ENCODE measurements around the gene NEUROG3. TPM values are rescaled to one million over a fixed set of nuclear protein-coding genes. Genes with fewer than 3 reads are reported as not detected.

NEUROG3 gene
- total RNA-seq, 6 experiments from 2014 or later, result not detected

DNA sequence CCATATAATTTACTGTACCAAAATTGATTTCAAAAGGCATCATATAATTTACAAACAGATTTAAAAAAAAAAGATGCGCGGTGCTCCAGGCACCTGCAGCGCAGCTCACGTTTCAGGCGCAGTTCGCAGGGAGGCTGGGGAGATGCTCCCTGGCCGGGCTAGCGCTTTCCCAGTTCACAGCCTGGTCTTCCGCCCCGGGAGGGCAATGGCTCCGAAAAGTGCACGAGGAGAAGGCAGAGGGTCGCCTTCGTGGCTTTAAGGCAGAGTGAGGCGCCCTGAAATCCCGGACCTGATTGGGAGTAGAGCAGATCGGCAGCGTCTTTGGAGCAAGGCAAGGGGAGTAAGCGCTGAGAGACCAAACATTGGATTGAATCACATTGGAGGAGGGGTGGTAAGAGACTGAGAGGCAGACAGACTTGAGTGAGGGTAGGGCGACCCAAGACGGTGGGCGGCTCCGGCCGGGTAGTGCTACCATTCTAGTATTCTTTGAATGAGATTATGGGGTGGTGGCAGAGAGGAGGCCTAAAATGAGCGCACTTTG lies 1.5 kb downstream of the NEUROG3 start:
- peaks cover 68% of the 10 kb centered on the region for H3K27me3 Mint-ChIP-seq (ENCODE audit: insufficient read depth)
- TF ChIP-seq, protein P1, sequence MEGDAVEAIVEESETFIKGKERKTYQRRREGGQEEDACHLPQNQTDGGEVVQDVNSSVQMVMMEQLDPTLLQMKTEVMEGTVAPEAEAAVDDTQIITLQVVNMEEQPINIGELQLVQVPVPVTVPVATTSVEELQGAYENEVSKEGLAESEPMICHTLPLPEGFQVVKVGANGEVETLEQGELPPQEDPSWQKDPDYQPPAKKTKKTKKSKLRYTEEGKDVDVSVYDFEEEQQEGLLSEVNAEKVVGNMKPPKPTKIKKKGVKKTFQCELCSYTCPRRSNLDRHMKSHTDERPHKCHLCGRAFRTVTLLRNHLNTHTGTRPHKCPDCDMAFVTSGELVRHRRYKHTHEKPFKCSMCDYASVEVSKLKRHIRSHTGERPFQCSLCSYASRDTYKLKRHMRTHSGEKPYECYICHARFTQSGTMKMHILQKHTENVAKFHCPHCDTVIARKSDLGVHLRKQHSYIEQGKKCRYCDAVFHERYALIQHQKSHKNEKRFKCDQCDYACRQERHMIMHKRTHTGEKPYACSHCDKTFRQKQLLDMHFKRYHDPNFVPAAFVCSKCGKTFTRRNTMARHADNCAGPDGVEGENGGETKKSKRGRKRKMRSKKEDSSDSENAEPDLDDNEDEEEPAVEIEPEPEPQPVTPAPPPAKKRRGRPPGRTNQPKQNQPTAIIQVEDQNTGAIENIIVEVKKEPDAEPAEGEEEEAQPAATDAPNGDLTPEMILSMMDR (IDR thresholded peaks at IDR 0.05), result no peak
- no peak overlapping the region for H3K27ac Mint-ChIP-seq

DNA sequence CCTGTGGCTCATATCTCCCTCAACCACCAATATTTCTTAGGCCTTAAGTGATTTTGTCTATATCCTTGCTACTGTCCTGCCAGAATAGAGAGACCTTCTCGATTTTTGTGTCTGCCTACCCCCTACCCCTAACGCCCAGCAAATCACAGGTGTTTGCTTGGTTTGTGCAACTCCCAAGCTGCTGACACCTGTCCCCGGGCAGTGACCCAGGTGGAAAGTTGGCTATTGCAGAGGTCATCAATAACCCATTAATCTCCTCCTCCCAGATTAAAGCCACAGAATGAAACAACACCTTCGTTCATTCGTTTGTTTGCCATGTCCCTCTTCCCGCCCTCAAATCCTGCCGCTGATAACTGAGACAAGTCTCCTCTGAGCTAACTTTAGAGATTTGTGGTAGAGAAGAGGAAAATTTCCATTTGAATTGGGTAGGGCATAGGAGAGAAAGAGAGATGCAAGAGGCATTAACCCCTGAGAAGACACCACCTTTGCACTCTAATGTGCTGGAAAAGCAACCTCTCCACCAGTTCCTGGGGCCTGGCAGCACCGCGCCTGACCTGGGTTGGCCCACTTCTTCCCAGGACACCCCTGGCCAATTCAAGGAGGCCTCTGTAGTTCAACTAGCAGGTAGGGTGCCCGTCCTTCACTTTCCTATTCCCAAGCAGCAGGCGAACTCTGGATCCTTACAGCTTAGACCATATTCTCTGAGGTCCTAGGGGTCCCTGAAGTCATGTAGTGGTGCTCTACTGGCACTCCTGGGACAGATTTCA lies 3.0 kb downstream of the NEUROG3 start:
- peaks cover 69% of the 10 kb centered on the region for H3K27me3 Mint-ChIP-seq (ENCODE audit: insufficient read depth)
- H3K4me3 Mint-ChIP-seq, result no peak overlapping the region

More for the DNA sequence above, 1.5 kb downstream of the NEUROG3 start:
- Mint-ChIP-seq H3K36me3 (ENCODE audit: low read depth) (no peaks in the 10 kb centered on the region), H3K4me1 (ENCODE audit: low read depth) (no peaks in the 10 kb centered on the region), H3K9me3 (no peaks in the 10 kb centered on the region), H3K4me3 (no peak overlapping the region)
- no peak for DNase-seq

DNA sequence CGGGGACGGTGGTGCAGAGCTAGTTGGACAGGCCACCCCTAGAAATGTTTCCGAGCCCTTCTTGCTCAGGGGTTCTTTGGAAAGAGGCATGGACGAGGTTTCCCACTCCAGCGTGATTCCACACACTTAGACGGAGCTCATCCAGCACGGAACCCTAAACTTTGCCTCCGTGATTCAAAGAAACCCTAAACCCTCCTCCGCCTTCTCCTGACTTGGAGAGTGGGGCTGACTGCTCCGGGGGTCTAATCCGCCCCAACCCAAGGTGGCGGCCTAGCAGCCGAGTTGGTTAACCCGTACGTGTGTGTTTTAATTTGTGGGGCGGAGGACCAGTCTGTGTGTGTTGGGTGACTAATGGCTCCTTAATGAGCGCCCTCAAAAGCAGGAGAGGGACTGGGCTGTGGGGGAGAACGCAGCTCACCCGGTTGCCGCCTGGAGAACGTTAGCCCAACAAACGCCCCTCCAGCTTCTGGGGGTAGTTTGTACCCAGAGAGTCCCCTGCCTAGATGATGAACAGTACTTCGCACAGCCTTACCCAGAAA lies 3.8 kb downstream of the NEUROG3 start:
- DNase-seq, result no peak
- Mint-ChIP-seq H3K9me3 (no peaks in the 10 kb centered on the region), H3K4me1 (ENCODE audit: low read depth) (no peaks in the 10 kb centered on the region), H3K36me3 (ENCODE audit: low read depth) (no peaks in the 10 kb centered on the region), H3K27ac (no peak overlapping the region), H3K27me3 (ENCODE audit: insufficient read depth) (peaks cover 61% of the 10 kb centered on the region), H3K4me3 (no peak overlapping the region)
- TF ChIP-seq, protein P1 (IDR thresholded peaks at IDR 0.05), result no peak

More for the DNA sequence above, 3.0 kb downstream of the NEUROG3 start:
- no peak for DNase-seq
- no peaks in the 10 kb centered on the region for H3K4me1 Mint-ChIP-seq (ENCODE audit: low read depth)
- H3K27ac Mint-ChIP-seq, result no peak overlapping the region
- TF ChIP-seq, protein P1 (IDR thresholded peaks at IDR 0.05), result no peak
- H3K9me3 Mint-ChIP-seq, result no peaks in the 10 kb centered on the region
- no peaks in the 10 kb centered on the region for H3K36me3 Mint-ChIP-seq (ENCODE audit: low read depth)

DNA sequence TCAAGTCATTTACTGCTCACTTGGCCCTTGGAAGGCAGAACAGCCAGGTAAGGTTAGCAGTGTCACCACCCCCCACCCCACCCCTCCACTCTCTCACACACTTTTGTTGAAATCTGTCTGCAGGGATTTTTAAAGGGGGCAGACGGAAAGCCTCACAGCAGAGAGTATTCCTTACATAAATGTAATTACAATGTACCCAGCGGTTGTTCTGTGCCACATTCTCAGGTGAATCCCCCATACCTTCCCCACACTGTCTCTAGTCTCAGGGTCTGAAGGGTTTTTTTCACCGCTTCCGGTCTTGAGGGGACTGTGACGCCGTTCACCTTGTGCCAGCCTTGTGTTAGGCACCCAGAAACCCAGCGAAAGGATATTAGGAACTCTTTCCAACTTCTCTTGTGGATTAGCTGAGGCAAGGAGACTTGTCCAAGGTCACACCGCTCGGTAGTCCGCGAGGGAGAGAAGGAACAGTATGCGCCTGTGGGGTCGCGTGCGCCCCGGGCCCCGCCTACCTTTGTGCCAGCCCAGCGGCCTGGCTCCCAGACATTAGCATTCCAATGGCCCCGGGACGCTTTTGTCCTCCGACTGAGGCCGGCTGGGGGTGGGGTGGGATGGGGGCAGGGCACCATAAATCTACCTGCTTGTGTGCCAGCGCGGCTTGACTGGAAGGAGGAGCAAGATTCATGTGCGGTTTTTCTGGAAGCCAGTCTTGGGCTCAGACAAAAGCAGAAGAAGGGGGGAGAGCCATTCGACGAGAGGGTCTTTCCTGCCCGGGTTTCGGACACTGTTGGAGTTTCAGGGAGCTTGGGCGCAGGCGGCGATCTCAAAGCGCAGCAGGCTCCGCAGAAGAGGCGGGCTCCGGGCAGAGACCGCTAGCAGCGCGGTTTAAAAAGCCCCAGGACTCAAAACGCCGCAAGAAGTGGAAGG lies 4.5 kb downstream of the NEUROG3 start:
- DNase-seq, result no peak
- Mint-ChIP-seq H3K27me3 (ENCODE audit: insufficient read depth) (peaks cover 61% of the 10 kb centered on the region), H3K36me3 (ENCODE audit: low read depth) (no peaks in the 10 kb centered on the region), H3K4me1 (ENCODE audit: low read depth) (no peaks in the 10 kb centered on the region), H3K27ac (no peak overlapping the region), H3K4me3 (no peak overlapping the region), H3K9me3 (no peaks in the 10 kb centered on the region)
- TF ChIP-seq, protein P1 (IDR thresholded peaks at IDR 0.05), result no peak

DNA sequence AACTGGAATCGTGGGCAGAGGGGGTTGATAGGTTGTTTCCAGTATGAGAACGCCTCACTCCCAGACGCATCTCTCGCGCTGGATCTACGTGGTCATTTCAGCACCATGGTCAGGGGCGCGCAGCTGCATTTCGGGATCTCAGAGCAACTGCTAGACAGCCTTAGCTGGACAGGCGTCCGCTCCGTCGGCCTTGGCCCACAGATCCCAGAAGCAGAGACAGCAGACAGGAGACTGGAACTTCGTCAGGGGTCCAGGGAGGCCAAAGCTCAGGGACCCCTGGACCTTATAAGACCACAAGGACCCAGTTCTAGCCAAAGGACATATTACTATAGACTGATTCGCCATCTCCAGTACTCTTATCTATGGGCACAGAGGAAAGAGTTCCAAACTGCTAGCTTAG lies 5.3 kb downstream of the NEUROG3 start:
- H3K4me1 Mint-ChIP-seq (ENCODE audit: low read depth), result no peaks in the 10 kb centered on the region

More for the DNA sequence above, 5.3 kb downstream of the NEUROG3 start:
- H3K36me3 Mint-ChIP-seq (ENCODE audit: low read depth), result no peaks in the 10 kb centered on the region
- H3K27ac Mint-ChIP-seq, result no peak overlapping the region
- H3K27me3 Mint-ChIP-seq (ENCODE audit: insufficient read depth), result peaks cover 61% of the 10 kb centered on the region
- H3K4me3 Mint-ChIP-seq, result no peak overlapping the region
- TF ChIP-seq, protein P1 (IDR thresholded peaks at IDR 0.05), result no peak
- DNase-seq, result peak; percentile 33
- no peaks in the 10 kb centered on the region for H3K9me3 Mint-ChIP-seq
